SH-SY5Y (cell line): ENCODE results near the gene CDC5L.

Experiments used
- GATA2 ChIP-seq: IDR thresholded peaks from 2 replicates; pipeline ENCODE4 v1.6.1; 2011; ENCODE audit warnings: mild to moderate bottlenecking, low read depth, low read length
- GATA3 ChIP-seq: IDR thresholded peaks from 2 replicates; pipeline ENCODE4 v1.6.1; 2011; ENCODE audit warnings: low read depth, mild to moderate bottlenecking, low read length, moderate library complexity

- TF ChIP-seq GATA2, result no peak
- no peak for TF ChIP-seq GATA3
Observed at GRCh38 chr6:44493593-44493992, 106.1 kb downstream of the CDC5L start.
